SU-DHL-6 (cell line): ENCODE measurements around the gene CC2D1B.

Experiments
- CTCF ChIP-seq: fragments of 200-600 bp; sonication (generic); IDR thresholded peaks from one replicate; pipeline ENCODE4 v1.5.1; 2017; ENCODE audit warnings: antibody characterized with exemption, mild to moderate bottlenecking, low read length, moderate library complexity; ENCODE audit not compliant: insufficient read depth, poor library complexity, severe bottlenecking
- EZH2phosphoT487 ChIP-seq: fragments of 200-600 bp; sonication (generic), shearing (Covaris generic); conservative IDR thresholded peaks from 2 replicates; pipeline ENCODE4 v1.6.1; 2018; ENCODE audit warnings: mild to moderate bottlenecking, antibody characterized with exemption, low read length, moderate library complexity, mixed read lengths

GRCh38 chr1:52306227-52307006, 59.6 kb downstream of the CC2D1B start:
- no peak for TF ChIP-seq CTCF
- no peak for TF ChIP-seq EZH2phosphoT487
